GM21529 (cell line): Measurements from ENCODE around the gene RABAC1.
A peak's percentile ranks its signal among the peaks of the same experiment; 100 is the strongest.
"Not testable (repeated sequence)": the region's sequence is repeated elsewhere in the genome, so short reads cannot be mapped to it uniquely, and the experiment has no call there.

Experiments
- ATAC-seq: cut with Tn5 transposase; IDR thresholded peaks from one replicate; pipeline ENCODE4 v1.9.1; 2021; ENCODE audit not compliant: unreplicated experiment

The RABAC1 gene

DNA sequence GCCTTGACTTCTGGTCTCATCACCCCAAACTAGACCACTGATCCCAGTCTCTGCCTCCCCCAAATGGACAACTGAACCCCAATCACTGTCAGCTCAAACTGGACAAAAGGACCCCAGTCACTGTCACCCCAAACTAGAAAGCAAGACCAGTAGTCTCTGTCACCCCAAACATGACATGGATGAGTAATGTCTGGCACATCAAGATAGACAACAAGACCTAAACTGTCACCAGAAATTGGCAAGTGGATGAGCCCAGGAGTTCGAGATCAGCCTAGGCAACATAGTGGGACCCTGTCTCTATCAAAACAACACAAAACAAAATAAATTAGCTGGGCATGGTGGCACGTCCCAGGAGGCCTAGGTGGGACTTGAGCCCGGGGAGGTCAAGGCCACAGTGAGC lies 12.0 kb downstream of the RABAC1 start:
- no peak for ATAC-seq

GRCh38 chr19:41945135-41945766 lies 13.9 kb downstream of the RABAC1 start:
- peak; percentile 74 for ATAC-seq

DNA sequence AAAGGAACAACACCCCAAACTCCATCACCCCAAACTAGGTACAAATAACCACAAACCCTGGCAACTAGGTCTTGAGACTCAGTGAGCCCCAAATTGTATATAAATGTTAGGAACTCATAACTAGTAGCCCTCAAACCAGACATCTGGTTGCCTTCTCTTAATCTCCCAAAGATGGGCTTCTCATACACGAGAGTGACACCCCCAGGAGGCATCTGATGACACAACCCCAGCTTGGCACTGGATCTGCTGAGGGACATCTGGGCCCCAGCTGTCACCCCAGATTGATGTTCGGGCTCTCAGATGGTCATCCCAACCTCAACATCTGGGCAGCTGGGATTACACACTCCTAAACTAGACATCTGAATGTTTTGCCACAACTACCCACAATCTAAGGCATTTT lies 14.8 kb downstream of the RABAC1 start:
- ATAC-seq: no peak

GRCh38 chr19:41941410-41942202 lies 17.5 kb downstream of the RABAC1 start:
- no peak for ATAC-seq

GRCh38 chr19:41940731-41941409 lies 18.3 kb downstream of the RABAC1 start:
- ATAC-seq: no peak

- ATAC-seq: no peak
Observed at GRCh38 chr19:41939861-41940730, 19.0 kb downstream of the RABAC1 start.

DNA sequence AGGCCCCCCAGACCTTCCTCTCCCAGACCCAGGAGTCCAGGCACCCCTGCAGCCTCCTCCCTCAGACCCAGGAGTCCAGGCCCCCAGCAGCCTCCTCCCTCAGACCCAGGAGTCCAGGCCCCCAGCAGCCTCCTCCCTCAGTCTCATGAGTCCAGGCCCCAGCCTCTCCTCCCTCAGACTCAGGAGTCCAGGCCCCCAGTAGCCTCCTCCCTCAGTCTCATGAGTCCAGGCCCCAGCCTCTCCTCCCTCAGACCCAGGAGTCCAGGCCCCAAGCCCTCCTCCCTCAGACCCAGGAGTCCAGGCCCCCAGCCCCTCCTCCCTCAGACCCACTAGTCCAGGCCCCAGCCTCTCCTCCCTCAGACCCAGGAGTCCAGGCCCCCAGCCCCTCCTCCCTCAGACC lies 19.9 kb downstream of the RABAC1 start:
- not testable (repeated sequence) for ATAC-seq

DNA sequence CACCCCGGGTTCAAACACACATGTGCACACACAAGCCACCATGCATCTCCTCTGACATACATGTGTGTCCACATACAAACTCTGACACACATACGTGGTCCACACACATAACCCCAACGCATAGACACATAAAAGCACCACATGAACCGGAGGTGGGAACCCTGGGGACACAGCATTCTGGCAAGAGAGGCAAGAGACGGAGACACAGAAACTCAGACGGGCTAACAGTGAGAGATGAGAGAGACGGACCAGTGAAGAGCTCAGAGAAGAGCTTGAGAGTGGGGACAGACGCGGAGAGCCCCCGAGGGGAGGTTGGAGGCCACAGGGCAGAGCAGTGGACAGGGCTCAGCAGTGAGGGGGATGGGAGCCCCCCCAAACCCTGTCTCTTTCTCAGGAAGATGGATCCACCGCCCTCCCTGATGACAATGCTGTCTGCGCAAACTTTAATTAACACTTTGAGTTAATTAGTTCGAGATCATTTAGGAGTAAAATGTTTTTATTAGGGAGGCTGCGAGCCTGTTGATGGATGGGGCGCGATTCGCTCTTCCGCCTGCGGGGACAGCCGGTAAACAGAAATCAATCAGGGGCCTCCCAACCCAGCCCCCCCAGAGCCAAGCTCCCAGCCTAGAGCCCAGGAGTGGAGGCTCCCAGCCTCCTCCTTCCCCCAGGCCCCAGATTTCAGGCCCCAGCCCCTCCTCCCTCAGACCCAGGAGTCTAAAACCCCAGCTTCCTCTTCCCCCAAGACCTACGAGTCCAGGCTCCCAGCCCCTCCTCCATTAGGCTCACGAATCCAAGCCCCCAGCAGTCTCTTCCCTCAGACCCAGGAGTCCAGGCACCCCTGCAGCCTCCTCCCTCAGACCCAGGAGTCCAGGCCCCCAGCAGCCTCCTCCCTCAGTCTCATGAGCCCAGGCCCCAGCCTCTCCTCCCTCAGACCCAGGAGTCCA lies 21.3 kb downstream of the RABAC1 start:
- ATAC-seq: no peak

DNA sequence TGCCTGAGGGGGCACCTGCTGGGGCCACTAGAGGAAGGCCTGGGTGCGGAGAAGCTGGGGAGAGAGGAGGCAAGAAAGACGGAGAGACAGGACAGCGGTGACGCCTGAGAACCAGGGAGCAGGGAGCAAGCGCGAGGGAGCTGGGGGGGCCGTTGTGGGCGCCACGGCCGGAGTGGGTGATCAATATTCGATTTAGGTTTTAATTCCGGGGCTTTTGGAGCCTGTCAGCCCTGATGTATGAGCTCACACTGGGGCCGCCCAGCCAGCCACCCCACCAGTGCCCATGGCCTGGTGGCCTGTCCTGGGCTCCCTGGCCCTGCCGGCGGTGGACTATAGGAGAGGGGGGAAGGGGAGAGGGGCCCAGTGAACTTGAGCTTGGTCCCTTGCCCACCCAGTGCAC lies 22.2 kb downstream of the RABAC1 start:
- no peak for ATAC-seq

DNA sequence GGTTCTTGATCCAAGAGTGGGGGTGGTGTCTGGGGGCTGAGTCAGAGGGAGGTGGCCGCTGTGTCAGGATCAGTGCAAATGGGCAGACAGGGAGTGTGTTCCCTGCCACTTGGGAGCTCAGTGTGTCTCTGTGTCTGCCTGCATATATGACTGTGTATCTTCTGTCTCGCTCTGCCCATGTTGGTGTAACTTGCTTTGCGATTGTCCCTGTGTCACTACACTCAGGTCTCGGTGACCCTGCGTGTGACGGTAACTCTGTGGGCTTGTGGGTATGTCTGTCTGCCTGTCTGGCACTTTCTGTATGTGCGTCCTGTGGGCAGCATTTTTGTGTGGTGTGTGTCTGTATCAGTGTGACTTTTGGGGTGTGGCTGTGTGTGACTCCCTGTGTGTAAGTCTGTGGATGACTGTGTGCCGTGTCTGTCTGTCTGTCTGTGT lies 22.7 kb downstream of the RABAC1 start:
- ATAC-seq: no peak

- ATAC-seq: no peak
Observed at GRCh38 chr19:41935760-41936415, 23.2 kb downstream of the RABAC1 start.

DNA sequence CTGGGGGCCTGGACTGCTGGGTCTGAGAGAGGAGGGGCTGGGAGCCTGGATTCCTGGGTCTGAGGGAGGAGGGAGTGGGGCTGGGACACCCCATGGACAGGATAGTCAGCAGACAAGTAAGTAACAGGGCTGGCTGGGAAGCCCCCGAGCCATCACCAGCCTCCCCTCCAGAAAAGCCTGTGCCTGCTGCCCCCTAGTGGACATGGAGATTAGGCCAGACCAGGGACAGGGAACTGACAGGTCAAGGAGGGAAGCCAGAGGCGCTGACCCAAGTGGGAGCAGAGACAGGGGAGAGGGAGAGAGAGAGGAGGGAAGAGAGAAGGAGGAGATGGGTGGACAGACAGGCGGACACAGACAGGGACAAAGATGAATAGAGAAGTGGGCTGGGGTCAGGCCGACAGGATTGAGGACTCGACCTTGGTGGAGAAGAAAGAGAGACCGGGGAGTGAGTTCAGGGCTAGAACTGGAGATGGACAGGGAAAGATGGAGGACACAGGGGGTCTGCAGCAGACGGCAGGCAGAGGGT lies 24.2 kb downstream of the RABAC1 start:
- no peak for ATAC-seq

- no peak for ATAC-seq
Observed at GRCh38 chr19:41933693-41934426, 25.3 kb downstream of the RABAC1 start.

GRCh38 chr19:41932720-41933332 lies 26.3 kb downstream of the RABAC1 start:
- ATAC-seq: no peak

DNA sequence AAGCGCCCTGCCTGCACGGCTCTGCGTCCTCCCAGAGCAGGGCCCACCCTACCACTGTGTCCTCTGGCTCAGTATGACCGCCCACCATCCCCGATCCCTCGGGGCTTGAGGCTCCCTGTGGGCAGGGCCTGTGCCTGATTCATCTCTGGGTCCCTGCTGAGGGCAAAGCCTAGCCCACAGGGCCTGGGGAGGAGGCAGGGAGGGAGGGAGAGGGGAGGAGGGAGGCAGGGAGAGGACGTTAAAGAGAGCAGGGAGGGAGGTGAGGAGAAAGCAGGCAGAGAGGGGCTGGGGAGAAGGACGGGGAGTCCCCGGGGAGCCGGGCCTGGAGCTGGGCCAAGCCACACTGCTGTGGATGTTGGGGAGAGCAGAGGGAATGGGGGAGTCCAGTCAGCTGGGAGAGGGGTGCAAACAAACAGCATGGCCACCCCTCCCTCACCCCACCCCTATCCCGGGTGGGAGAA lies 26.8 kb downstream of the RABAC1 start:
- no peak for ATAC-seq

GRCh38 chr19:41930926-41931592 lies 28.1 kb downstream of the RABAC1 start:
- no peak for ATAC-seq

DNA sequence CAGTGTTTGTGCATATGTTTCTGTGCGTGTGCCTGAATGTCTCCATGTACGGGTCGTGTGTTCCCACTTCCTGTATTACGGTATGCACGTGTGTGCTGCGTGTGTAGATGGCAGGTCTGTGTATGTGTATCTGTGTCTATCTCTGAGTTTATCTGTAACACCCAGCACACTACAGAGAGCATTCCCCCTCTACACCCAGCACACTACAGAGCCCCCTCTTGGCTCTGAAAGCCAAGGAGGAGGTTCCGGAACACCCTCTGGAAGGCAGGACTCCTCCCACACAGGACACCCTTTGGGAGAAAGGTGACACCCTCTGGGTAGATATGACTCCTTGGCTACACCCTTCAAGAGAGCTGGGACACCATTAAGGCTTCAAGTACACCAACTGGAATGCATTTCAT lies 28.8 kb downstream of the RABAC1 start:
- no peak for ATAC-seq
